ENCODE data around the gene RHNO1. TPM values are rescaled to one million over a fixed set of nuclear protein-coding genes. Genes with fewer than 3 reads are reported as not detected.

Gene RHNO1
- total RNA-seq, 1 experiment from 2014 or later = 37.7 TPM

GRCh38 chr12:2891240-2892053 is 14.4 kb downstream of the RHNO1 start:
- Histone ChIP-seq H3K4me3 (ENCODE audit: low read depth in 2 of 2, low read length in 2 of 2) (peak overlapping the region; percentile 87), H3K27ac (ENCODE audit: low read length) (peak overlapping the region; percentile 86), H3K4me1 (ENCODE audit: control insufficient read depth, insufficient read depth, low read length) (peaks cover 6% of the 10 kb centered on the region), H3K36me3 (ENCODE audit: control insufficient read depth, insufficient read depth, low read length) (no peaks in the 10 kb centered on the region; the same call in 1 of the 2 replicates), H3K9me3 (ENCODE audit: control insufficient read depth, insufficient read depth, low read depth, low read length) (no peaks in the 10 kb centered on the region), H3K27me3 (ENCODE audit: control insufficient read depth, insufficient read depth, low read length) (no peaks in the 10 kb centered on the region)
- peak; percentile 64 for ATAC-seq
- in situ Hi-C loops (cut with HindIII; ENCODE audit: low pct_unique_long_range_greater_than_20kb, low sequenced_read_pairs) (no loop called here), intact Hi-C loops (cut with micrococcal nuclease; ENCODE audit: unreplicated experiment) (no loop called here)
- TF ChIP-seq TCF7L2 (IDR thresholded peaks at IDR 0.05; ENCODE audit: low read depth, low read length) (no peak), SIN3A (IDR thresholded peaks at IDR 0.05; ENCODE audit: borderline replicate concordance, insufficient read depth, low read depth, low read length) (no peak), REST (IDR thresholded peaks at IDR 0.05; ENCODE audit: insufficient read depth in 1 of 2, low read depth in 2 of 2, low read length in 1 of 2) (no peak), CTCF (IDR thresholded peaks at IDR 0.05) (no peak), POLR2AphosphoS5 (IDR thresholded peaks at IDR 0.05; ENCODE audit: low read depth, low read length) (no peak)
- TSS peak; percentile 56 for BruUV-seq (replicated peaks)
- no peak for DNase-seq (ENCODE audit: low read depth, low spot score)
- CTCF ChIA-PET = interaction anchor here (0.5 kb wide), 1 partner anchor 22 kb away, joined by 3 read pairs; no protein-coding TSS in a partner anchor
- POLR2A ChIA-PET = interaction anchor here (0.7 kb wide), 1 partner anchor 20 kb away, joined by 3 read pairs; no protein-coding TSS in a partner anchor

GRCh38 chr12:2892246-2892645 is 15.2 kb downstream of the RHNO1 start:
- Histone ChIP-seq H3K36me3 (ENCODE audit: control insufficient read depth, insufficient read depth, low read length) (no peaks in the 10 kb centered on the region; the same call in 1 of the 2 replicates), H3K27me3 (ENCODE audit: control insufficient read depth, insufficient read depth, low read length) (no peaks in the 10 kb centered on the region), H3K9me3 (ENCODE audit: control insufficient read depth, insufficient read depth, low read depth, low read length) (no peaks in the 10 kb centered on the region), H3K27ac (ENCODE audit: low read length) (peak overlapping the region; percentile 86), H3K4me1 (ENCODE audit: control insufficient read depth, insufficient read depth, low read length) (peaks cover 6% of the 10 kb centered on the region), H3K4me3 (ENCODE audit: low read depth in 2 of 2, low read length in 2 of 2) (peak overlapping the region; percentile 87; a peak in 3 of 4 replicates)
- DNase-seq (ENCODE audit: low read depth, low spot score) = no peak
- ATAC-seq = no peak
- intact Hi-C loops (cut with micrococcal nuclease; ENCODE audit: unreplicated experiment) (no loop called here), in situ Hi-C loops (cut with HindIII; ENCODE audit: low pct_unique_long_range_greater_than_20kb, low sequenced_read_pairs) (no loop called here)
- ChIA-PET CTCF (interaction anchor here (0.6 kb wide), 2 partner anchors 39 to 319 kb away, joined by 4 to 12 read pairs; no protein-coding TSS in a partner anchor), POLR2A (no interaction called here)
- TF ChIP-seq POLR2AphosphoS5 (IDR thresholded peaks at IDR 0.05; ENCODE audit: low read depth, low read length) = no peak
- no peak for TF ChIP-seq CTCF (IDR thresholded peaks at IDR 0.05)
- no peak for TF ChIP-seq REST (IDR thresholded peaks at IDR 0.05; ENCODE audit: insufficient read depth in 1 of 2, low read depth in 2 of 2, low read length in 1 of 2)
- TF ChIP-seq TCF7L2 (IDR thresholded peaks at IDR 0.05; ENCODE audit: low read depth, low read length) = no peak
- TF ChIP-seq SIN3A (IDR thresholded peaks at IDR 0.05; ENCODE audit: borderline replicate concordance, insufficient read depth, low read depth, low read length) = no peak
- no TSS peak for BruUV-seq (replicated peaks)

All from Panc1 (cell line).